Smooth muscle cell (in vitro differentiated cells): ENCODE data around the gene PRXL2B. TPM values are rescaled to one million over a fixed set of nuclear protein-coding genes. Genes with fewer than 3 reads are reported as not detected.

Experiments
- DNase-seq: peaks from one replicate; lab custom pipeline; 2025; ENCODE audit not compliant: unreplicated experiment; lab: John Stamatoyannopoulos, UW
- H2AFZ ChIP-seq: fragments of 200-600 bp; sonication (generic); 2 replicates; pipeline ENCODE4 v1.6.0; 2016; ENCODE audit warnings: antibody characterized with exemption, low read depth, mild to moderate bottlenecking
- H3F3A ChIP-seq: fragments of 200-600 bp; sonication (generic); 2 replicates; pipeline ENCODE4 v1.6.0; 2017; ENCODE audit warnings: antibody characterized with exemption, low read depth
- H3K27ac ChIP-seq: fragments of 200-600 bp; sonication (generic); 2 replicates; pipeline ENCODE4 v1.5.1; 2016; ENCODE audit warnings: low read depth, mild to moderate bottlenecking
- H3K27me3 ChIP-seq: fragments of 200-600 bp; sonication (generic); 2 replicates; pipeline ENCODE4 v1.6.1; 2016; ENCODE audit warnings: low read depth, mild to moderate bottlenecking
- H3K36me3 ChIP-seq: fragments of 200-600 bp; sonication (generic); 2 replicates; pipeline ENCODE4 v1.5.1; 2016; ENCODE audit warnings: low read depth
- H3K4me1 ChIP-seq: fragments of 200-600 bp; sonication (generic); 2 replicates; pipeline ENCODE4 v1.5.1; 2016; ENCODE audit warnings: low read depth
- H3K4me2 ChIP-seq: fragments of 200-600 bp; sonication (generic); 2 replicates; pipeline ENCODE4 v1.6.0; 2016; ENCODE audit warnings: mild to moderate bottlenecking
- H3K4me3 ChIP-seq: fragments of 200-600 bp; sonication (generic); 2 replicates; pipeline ENCODE4 v1.5.1; 2016; ENCODE audit warnings: mild to moderate bottlenecking
- H3K79me2 ChIP-seq: fragments of 200-600 bp; sonication (generic); 2 replicates; pipeline ENCODE4 v1.6.0; 2016; ENCODE audit warnings: low read depth, mild to moderate bottlenecking
- H3K9ac ChIP-seq: fragments of 200-600 bp; sonication (generic); 2 replicates; pipeline ENCODE4 v1.6.0; 2016; ENCODE audit warnings: low read depth
- H3K9me3 ChIP-seq: fragments of 200-600 bp; sonication (generic); replicated peaks from 2 replicates; pipeline ENCODE4 v1.5.1; 2016; ENCODE audit warnings: low read depth
- H4K20me1 ChIP-seq: fragments of 200-600 bp; sonication (generic); 2 replicates; pipeline ENCODE4 v1.6.0; 2016; ENCODE audit warnings: low read depth
- WGBS: methylation state at CpG from one replicate; pipeline ENCODE4 v1.1.7; 2016; ENCODE audit warnings: low lambda C conversion rate; 5-methylcytosine and 5-hydroxymethylcytosine counted together
- polyA plus RNA-seq: library from polyadenylated mRNA; unstranded; fragments of >200 nt; fragmentation: Nextera tagmentation; extraction: Ambion mirVana; gene quantifications from 2 replicates; pipeline ENCODE4 v1.2.1, GENCODE V29; 2016
- total RNA-seq: library from RNA; depleted of rRNA; stranded (reverse); fragments of >200 nt; gene quantifications from 2 replicates; pipeline ENCODE4 v1.2.3, GENCODE V29; 2014
- TF ChIP-seq, protein P1 (sequence below): fragments of 200-600 bp; sonication (generic); IDR thresholded peaks from 2 replicates; pipeline ENCODE4 v1.5.1; 2017; ENCODE audit warnings: borderline replicate concordance, mild to moderate bottlenecking, antibody characterized with exemption; ENCODE audit not compliant: insufficient read depth, poor library complexity, severe bottlenecking

PRXL2B gene
- total and polyA plus RNA-seq, 2 experiments from 2014 or later, result 18.4 to 27.4 TPM

DNA sequence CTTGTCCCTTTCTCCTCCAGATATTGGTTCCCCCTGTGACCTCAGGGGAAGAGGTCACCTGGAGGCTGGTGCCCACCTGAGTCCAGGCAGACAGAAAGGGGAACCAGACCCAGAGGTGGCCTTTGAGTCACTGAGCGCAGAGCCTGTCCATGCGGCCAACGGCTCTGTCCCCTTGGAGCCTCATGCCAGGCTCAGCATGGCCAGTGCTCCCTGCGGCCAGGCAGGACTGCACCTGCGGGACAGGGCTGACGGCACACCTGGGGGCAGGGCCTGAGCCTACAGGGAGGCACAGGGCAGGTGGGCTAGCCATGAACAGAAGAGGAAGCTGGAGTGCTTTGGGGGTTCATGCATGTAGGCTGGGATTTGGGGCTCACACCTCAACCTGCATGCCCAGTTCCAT, 27.7 kb upstream of the PRXL2B start:
- H3K9me3 ChIP-seq, result no peaks in the 10 kb centered on the region
- no peaks in the 10 kb centered on the region for H4K20me1 ChIP-seq
- no peak overlapping the region for H3K27ac ChIP-seq
- no peak overlapping the region for H2AFZ ChIP-seq
- no peaks in the 10 kb centered on the region for H3K36me3 ChIP-seq
- H3K4me1 ChIP-seq, result peaks cover 8% of the 10 kb centered on the region
- no peak overlapping the region for H3K4me3 ChIP-seq
- 98% methylated on average over 6 of the region's 6 CpGs for WGBS
- no peaks in the 10 kb centered on the region for H3K79me2 ChIP-seq
- TF ChIP-seq, protein P1, sequence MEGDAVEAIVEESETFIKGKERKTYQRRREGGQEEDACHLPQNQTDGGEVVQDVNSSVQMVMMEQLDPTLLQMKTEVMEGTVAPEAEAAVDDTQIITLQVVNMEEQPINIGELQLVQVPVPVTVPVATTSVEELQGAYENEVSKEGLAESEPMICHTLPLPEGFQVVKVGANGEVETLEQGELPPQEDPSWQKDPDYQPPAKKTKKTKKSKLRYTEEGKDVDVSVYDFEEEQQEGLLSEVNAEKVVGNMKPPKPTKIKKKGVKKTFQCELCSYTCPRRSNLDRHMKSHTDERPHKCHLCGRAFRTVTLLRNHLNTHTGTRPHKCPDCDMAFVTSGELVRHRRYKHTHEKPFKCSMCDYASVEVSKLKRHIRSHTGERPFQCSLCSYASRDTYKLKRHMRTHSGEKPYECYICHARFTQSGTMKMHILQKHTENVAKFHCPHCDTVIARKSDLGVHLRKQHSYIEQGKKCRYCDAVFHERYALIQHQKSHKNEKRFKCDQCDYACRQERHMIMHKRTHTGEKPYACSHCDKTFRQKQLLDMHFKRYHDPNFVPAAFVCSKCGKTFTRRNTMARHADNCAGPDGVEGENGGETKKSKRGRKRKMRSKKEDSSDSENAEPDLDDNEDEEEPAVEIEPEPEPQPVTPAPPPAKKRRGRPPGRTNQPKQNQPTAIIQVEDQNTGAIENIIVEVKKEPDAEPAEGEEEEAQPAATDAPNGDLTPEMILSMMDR, result no peak
- no peak overlapping the region for H3K9ac ChIP-seq
- H3K4me2 ChIP-seq, result no peak overlapping the region
- no peaks in the 10 kb centered on the region for H3K27me3 ChIP-seq
- no peak for DNase-seq
- H3F3A ChIP-seq, result no peaks in the 10 kb centered on the region

DNA sequence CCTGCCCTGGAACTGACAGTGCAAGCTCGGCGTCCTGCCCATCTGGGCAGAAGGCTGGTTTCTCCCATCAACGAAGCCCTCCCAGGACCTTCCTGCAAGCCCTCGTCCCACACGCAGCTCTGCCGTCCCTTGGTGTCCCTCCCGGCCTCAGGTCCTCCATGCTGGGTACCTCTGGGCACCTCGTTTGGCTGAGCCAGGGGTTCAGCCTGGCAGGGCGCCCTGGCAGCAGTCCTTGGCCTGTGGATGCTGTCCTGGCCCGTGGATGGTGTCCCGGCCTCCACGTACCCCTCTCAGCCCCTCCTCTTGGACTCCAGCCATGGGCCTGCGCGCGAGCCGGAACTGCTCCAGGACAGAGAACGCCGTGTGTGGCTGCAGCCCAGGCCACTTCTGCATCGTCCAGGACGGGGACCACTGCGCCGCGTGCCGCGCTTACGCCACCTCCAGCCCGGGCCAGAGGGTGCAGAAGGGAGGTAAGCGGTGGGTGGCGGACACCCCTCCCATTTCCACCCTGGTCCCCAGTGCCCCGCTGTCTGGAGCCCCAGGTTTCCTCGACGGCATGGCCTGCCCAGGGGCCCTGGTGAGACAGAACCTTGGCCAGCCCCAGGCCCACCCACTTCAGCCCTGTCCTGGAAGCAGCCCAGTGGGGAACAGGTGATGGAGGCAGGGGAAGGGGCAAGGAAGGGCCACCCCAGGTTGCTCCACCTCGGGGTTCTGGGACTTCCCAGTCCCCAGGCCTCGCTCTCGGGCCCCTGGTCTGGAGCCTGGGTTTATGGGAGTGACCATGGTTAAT, 26.9 kb upstream of the PRXL2B start:
- H3K27me3 ChIP-seq, result no peaks in the 10 kb centered on the region
- 88% methylated on average over 23 of the region's 35 CpGs for WGBS
- no peaks in the 10 kb centered on the region for H3K9me3 ChIP-seq
- no peaks in the 10 kb centered on the region for H3K36me3 ChIP-seq
- no peaks in the 10 kb centered on the region for H4K20me1 ChIP-seq
- H3K9ac ChIP-seq, result no peak overlapping the region
- H3K4me2 ChIP-seq, result no peak overlapping the region
- H3K4me1 ChIP-seq, result peaks cover 8% of the 10 kb centered on the region
- no peaks in the 10 kb centered on the region for H3F3A ChIP-seq
- H2AFZ ChIP-seq, result no peak overlapping the region
- TF ChIP-seq, protein P1, result no peak
- no peak overlapping the region for H3K27ac ChIP-seq
- DNase-seq, result no peak
- H3K79me2 ChIP-seq, result no peaks in the 10 kb centered on the region
- H3K4me3 ChIP-seq, result no peak overlapping the region

DNA sequence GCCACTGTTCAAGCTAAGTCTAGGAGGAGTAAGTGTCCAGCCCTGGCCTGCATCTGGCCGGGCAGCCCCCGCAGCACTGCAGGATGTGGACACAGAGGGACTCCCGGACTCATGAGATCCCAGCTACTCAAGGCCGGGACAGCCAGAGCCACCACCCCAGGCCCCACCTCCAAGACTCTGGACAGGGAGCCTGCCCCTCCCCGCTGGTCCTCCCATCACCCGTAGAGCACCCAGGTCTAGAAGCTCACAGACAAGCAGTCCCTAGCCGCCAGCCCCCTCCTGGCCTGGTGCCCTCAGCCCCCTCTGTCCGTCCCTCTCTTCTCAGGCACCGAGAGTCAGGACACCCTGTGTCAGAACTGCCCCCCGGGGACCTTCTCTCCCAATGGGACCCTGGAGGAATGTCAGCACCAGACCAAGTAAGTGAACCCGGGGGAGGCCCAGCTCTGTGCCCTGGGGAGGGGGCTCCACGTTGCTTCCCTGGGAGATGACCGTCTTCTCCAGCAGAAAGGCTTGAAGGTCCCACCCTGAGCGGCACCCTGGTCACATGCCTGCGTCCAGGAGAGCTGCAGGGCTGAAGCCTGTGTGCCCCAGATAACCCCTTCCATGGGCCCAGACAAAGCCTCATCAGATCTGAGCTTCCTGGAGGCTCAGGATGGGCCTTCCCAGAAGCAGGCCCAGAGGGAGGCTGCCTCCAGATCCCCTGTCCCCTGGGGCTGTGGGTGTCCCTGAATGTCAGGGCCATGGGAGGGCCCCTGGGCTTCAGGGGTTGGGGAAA, 26.1 kb upstream of the PRXL2B start:
- no peaks in the 10 kb centered on the region for H3F3A ChIP-seq
- H3K4me2 ChIP-seq, result no peak overlapping the region
- H3K9ac ChIP-seq, result no peak overlapping the region
- no peak overlapping the region for H3K27ac ChIP-seq
- no peaks in the 10 kb centered on the region for H3K79me2 ChIP-seq
- 92% methylated on average over 11 of the region's 15 CpGs for WGBS
- no peaks in the 10 kb centered on the region for H3K27me3 ChIP-seq
- no peak overlapping the region for H2AFZ ChIP-seq
- H4K20me1 ChIP-seq, result no peaks in the 10 kb centered on the region
- DNase-seq, result no peak
- no peaks in the 10 kb centered on the region for H3K9me3 ChIP-seq
- H3K4me1 ChIP-seq, result peaks cover 8% of the 10 kb centered on the region
- H3K36me3 ChIP-seq, result no peaks in the 10 kb centered on the region
- TF ChIP-seq, protein P1, result no peak
- H3K4me3 ChIP-seq, result no peak overlapping the region
